Measurements from ENCODE around the gene CFAP20DC.
"Not testable (repeated sequence)": the region's sequence is repeated elsewhere in the genome, so short reads cannot be mapped to it uniquely, and the experiment has no call there.

Gene CFAP20DC

GRCh38 chr3:58864480-58864879 lies 185.3 kb downstream of the CFAP20DC start:
- DNase-seq, result no peak

GRCh38 chr3:58863206-58863605 lies 186.6 kb downstream of the CFAP20DC start:
- no peak for DNase-seq

- no peak for DNase-seq
Observed at GRCh38 chr3:58861551-58861950, 188.3 kb downstream of the CFAP20DC start.

DNA sequence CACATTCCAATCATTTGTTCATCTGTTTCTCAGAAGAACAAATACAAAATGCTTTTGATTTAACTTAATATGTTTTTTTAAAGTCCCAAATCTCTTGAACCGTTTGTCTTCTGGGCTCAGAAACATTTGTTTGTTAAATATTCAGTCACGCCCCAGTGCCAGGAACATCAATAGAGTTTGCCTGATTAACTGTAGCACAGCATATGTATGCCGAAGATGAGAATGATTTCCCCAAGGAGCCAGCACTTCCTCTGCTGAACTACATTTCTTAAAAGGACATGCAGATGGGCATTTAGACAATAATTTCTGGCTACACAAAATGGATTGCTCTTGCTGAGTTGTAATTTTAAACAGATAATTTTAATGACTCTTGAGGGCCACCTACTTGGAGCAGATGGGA lies 191.7 kb downstream of the CFAP20DC start:
- no peak for DNase-seq

- no peak for DNase-seq
Observed at GRCh38 chr3:58857402-58857801, 192.4 kb downstream of the CFAP20DC start.

GRCh38 chr3:58848826-58849225 lies 201.0 kb downstream of the CFAP20DC start:
- DNase-seq, result no peak

DNA sequence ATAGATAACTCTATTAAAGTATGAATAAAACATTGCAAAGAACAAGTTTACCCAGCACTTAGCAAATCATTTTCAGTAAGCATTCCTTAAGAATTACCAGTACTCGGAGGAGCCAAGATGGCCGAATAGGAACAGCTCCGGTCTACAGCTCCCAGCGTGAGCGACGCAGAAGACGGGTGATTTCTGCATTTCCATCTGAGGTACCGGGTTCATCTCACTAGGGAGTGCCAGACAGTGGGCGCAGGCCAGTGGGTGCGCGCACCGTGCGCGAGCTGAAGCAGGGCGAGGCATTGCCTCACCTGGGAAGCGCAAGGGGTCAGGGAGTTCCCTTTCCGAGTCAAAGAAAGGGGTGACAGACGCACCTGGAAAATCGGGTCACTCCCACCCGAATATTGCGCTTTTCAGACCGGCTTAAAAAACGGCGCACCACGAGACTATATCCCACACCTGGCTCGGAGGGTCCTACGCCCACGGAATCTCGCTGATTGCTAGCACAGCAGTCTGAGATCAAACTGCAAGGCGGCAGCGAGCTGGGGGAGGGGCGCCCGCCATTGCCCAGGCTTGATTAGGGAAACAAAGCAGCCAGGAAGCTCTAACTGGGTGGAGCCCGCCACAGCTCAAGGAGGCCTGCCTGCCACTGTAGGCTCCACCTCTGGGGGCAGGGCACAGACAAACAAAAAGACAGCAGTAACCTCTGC lies 207.6 kb downstream of the CFAP20DC start:
- DNase-seq, result not testable (repeated sequence)

DNA sequence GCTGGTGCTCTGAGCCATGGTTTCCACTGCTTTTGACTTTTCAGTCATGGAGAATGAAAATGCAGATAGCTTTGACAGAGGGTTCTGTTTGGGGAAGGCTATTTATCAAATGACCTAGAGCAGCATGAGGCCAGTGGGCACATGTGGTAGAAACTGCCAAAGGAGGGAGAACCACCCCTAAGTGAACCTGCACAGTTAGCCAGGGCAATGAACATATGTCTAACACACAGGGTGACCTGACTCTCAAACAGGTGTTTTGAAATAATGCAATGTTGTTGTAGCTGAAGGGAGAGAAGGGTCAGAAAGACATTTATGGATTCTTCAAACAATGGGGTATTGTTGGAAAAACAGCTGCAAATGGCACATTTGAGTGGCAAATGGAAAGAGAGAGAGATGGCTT lies 208.9 kb downstream of the CFAP20DC start:
- no peak for DNase-seq

- no peak for DNase-seq
Observed at GRCh38 chr3:58839964-58840363, 209.9 kb downstream of the CFAP20DC start.

- DNase-seq, result no peak
Observed at GRCh38 chr3:58839187-58839586, 210.6 kb downstream of the CFAP20DC start.

GRCh38 chr3:58837856-58838255 lies 212.0 kb downstream of the CFAP20DC start:
- no peak for DNase-seq

DNA sequence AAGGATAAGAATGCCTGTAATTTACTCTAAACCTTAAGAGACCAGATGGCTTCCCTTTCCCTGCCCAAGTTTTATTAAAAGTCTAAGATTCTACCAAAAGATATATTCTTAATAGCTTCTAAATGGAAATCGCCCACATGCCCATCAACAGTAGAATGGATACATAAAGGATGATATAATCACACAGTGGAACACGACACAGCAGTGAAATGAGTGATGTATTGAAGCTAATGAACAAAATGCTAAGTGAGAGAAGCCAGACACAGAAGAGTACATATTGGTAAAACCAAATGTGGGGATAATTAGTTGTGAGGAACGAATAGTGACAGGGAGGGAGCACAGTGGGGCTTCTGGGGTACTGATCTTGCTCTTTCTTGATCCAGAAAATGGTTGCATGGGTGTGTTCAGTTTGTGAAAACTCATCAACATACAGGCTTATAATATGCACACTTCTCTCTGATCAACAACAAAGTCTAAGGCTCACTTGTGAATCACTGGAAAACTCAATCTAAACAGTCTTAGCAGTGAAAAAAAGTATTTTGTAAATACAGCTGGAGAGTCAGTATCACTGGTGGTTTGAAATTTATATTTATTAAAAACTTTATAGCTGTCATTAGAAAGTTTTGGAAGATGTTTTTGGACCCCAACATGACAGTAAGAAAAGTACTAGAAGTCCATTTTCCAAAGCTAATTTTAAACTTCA lies 212.5 kb downstream of the CFAP20DC start:
- DNase-seq, result no peak

GRCh38 chr3:58835086-58835485 lies 214.7 kb downstream of the CFAP20DC start:
- DNase-seq, result no peak

- no peak for DNase-seq
Observed at GRCh38 chr3:58833491-58833890, 216.3 kb downstream of the CFAP20DC start.

DNA sequence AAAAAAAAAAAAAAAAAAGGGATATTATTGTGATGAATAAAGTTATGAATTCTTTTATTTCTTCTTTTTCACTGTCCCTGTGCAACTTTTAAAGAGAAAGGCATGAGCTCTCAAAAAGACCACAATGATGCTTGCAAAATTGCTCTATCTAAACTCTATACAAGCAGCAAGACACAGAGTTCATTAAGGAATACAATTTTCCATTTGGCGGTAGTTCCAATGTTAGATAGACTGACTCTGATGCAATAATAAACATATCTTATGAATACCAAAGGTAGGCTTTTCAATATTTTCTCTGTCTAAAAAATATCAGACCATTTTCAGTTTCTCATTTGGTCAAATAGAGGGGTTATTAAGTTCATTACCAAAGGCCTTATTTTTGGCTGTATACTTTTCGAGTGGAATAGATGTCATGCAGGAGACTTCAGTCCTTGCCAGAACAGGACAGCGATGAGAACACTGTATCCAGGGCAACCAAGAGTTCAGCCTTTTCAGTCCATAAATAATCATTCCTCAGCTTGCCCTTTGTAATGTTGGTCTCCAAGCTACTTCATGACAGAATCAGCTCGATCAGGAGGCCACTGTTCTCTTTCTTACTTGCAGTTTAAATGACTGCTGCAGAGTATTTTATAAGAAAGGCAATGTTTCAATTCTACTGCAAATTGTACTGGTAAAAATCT lies 220.4 kb downstream of the CFAP20DC start:
- no peak for DNase-seq

DNA sequence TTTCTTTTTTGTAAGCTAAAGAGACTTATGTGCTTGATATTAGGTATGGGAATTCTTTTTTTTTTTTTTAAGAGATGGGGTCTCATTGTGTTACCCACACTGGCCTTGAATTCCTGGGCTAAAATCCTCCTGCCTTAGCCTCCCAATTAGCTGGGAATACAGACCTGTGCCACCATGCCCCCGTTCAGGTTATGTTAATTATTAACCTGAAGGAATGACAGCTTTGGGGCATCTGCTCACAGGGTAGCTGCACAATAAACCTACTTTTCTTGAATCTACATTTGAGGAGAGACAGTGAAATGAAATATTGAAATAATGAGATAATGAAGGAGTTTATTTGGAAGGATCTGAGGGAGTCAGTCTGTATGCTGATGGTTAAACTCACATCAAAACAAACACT lies 225.0 kb downstream of the CFAP20DC start:
- no peak for DNase-seq

DNA sequence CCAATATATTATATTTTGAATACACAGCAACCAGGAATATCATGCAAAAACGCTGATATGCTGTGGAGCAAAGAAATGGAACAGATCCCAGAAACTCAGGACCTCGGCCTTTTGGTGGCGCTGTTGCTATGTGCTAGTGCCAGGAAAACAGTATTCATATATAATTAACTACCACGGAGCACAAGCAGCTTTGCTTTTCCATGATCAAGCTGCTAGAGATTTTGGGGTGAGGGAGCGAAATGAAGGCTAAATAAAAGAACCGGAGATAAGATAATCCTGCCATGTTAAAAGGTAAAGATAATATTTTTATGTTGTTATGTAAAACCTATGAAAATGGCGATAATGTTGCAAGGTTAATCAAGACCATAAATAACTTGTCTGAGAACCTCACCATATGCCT lies 225.5 kb downstream of the CFAP20DC start:
- no peak for DNase-seq

GRCh38 chr3:58806551-58807244 lies 243.1 kb downstream of the CFAP20DC start:
- not testable (repeated sequence) for DNase-seq

GRCh38 chr3:58804914-58805313 lies 244.9 kb downstream of the CFAP20DC start:
- no peak for DNase-seq

GRCh38 chr3:58801541-58801940 lies 248.3 kb downstream of the CFAP20DC start:
- DNase-seq, result no peak

DNA sequence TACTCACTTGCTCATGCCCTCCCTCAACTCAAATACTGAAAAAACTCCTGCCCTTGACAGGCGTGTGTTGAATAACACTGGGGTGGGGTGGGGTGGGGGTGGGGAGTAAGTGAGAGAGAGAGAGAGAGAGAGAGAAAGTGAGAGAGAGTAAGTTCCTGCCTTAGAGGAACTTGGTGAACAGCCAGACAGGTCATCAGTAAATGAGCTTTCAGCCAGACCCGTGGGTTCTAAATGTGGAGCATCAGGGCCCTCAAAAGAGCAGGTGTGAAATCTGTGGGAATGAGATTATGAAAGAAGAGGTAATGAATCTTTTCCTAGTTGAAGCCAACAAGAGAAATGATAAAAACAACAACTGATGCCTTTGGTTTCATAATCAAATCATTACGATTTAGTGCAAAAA lies 248.9 kb downstream of the CFAP20DC start:
- DNase-seq, result no peak

GRCh38 chr3:58800032-58800431 lies 249.8 kb downstream of the CFAP20DC start:
- DNase-seq, result no peak

GRCh38 chr3:58799271-58799670 lies 250.6 kb downstream of the CFAP20DC start:
- DNase-seq, result no peak

- no peak for DNase-seq
Observed at GRCh38 chr3:58798312-58798711, 251.5 kb downstream of the CFAP20DC start.

All from NCI-H510A (cell line).